Measurements from ENCODE around the gene UBE2Q2. TPM values are rescaled to one million over a fixed set of nuclear protein-coding genes. Genes with fewer than 3 reads are reported as not detected.

Gene UBE2Q2
- total RNA-seq, 1 experiment from 2014 or later, result 27.0 TPM

GRCh38 chr15:75902129-75902557, 58.9 kb downstream of the UBE2Q2 start:
- peak overlapping the region; percentile 100 for H3K27ac Mint-ChIP-seq
- peaks cover 45% of the 10 kb centered on the region for H3K4me1 Mint-ChIP-seq
- TF ChIP-seq ZNF121 (CRISPR knock-in tag; IDR thresholded peaks at IDR 0.05) (no peak), HMGA2 (CRISPR knock-in tag; IDR thresholded peaks at IDR 0.05) (no peak), CREM (CRISPR knock-in tag; IDR thresholded peaks at IDR 0.05) (no peak), TEAD1 (CRISPR knock-in tag; IDR thresholded peaks at IDR 0.05) (no peak), ETV6 (CRISPR knock-in tag; IDR thresholded peaks at IDR 0.05) (no peak), CBFB (CRISPR knock-in tag; IDR thresholded peaks at IDR 0.05; ENCODE audit: low read depth) (no peak), OVOL2 (CRISPR knock-in tag; IDR thresholded peaks at IDR 0.05; ENCODE audit: borderline replicate concordance) (no peak), GTF2I (CRISPR knock-in tag; conservative IDR thresholded peaks at IDR 0.05) (no peak), E2F1 (CRISPR knock-in tag; IDR thresholded peaks at IDR 0.05) (no peak)
- peak; percentile 26 for ATAC-seq
- peak; percentile 47 for DNase-seq (ENCODE audit: low spot score)
- POLR2A ChIA-PET, result interaction anchor here (0.7 to 1.3 kb wide), 3 partner anchors 23 to 79 kb away, joined by 4 read pairs; partner anchors contain the start of gene UBE2Q2
- H3K4me3 Mint-ChIP-seq, result peak overlapping the region; percentile 67
- no peaks in the 10 kb centered on the region for H3K9me3 Mint-ChIP-seq
- H3K27me3 Mint-ChIP-seq (ENCODE audit: low read depth), result no peaks in the 10 kb centered on the region
- CTCF ChIA-PET, result interaction anchor here (1.0 to 2.2 kb wide), 7 partner anchors 17 to 237 kb away, joined by 3 to 12 read pairs (median 5); no protein-coding TSS in a partner anchor
- H3K36me3 Mint-ChIP-seq, result peaks cover 26% of the 10 kb centered on the region

DNA sequence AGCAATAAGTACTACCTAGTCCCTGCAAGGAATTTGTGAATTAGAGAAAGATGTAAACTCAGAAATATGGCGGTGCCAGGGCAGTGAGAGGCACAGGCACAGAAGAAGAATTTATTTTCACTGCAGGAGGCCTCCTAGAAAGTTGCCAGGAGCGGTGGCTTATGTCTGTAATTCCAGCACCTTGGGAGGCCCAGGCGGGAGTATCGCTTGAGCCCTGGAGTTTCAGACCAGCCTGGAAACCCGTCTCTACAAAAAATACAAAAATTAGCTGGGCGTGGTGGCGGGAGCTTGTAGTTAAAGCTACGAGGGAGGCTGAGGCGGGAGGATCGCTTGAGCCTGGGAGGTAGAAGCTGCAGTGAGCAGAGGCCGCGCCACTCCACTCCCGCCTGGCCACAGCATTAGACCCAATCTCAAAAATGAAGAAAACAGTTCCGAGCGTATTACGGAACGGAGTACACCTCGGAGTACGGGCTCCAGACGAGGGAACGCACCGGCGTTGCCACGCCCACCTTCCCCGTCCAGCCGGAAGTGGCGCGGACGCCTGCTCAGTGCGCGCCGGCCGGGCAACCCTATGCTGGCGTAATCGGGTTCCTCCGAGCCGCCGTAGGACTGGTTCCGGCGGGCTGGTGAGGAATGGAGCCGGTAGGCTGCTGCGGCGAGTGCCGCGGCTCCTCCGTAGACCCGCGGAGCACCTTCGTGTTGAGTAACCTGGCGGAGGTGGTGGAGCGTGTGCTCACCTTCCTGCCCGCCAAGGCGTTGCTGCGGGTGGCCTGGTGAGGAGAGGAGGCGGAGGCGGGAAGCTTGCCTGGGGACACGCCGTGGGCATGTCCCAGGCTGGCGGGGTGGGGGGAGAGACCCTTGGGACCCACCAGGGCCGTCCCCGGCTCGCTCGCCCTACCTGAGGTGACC, 60.3 kb downstream of the UBE2Q2 start, which contains the start of gene FBXO22:
FBXO22 (plus strand) TSS at position 548 of the 909 bp plus-strand sequence; CDS start at position 634, 86 bp downstream.
- Mint-ChIP-seq H3K27me3 (ENCODE audit: low read depth) (no peaks in the 10 kb centered on the region), H3K4me1 (peaks cover 45% of the 10 kb centered on the region), H3K36me3 (peaks cover 25% of the 10 kb centered on the region), H3K27ac (peak within 1 kb of the TSS; percentile 100), H3K9me3 (no peaks in the 10 kb centered on the region), H3K4me3 (peak within 1 kb of the TSS; percentile 99)
- ChIA-PET CTCF (interaction anchor here (1.0 to 2.4 kb wide), 5 partner anchors 19 to 117 kb away, joined by 4 to 11 read pairs (median 8); no protein-coding TSS in a partner anchor), POLR2A (interaction anchor here (0.7 kb wide), 1 partner anchor 20 kb away, joined by 3 read pairs; no protein-coding TSS in a partner anchor)
- ATAC-seq (peak; percentile 90), DNase-seq (ENCODE audit: low spot score) (peak; percentile 96)
- TF ChIP-seq KAT7 (CRISPR knock-in tag; IDR thresholded peaks at IDR 0.05; ENCODE audit: borderline replicate concordance) (peak; percentile 87), CTCF (IDR thresholded peaks at IDR 0.05) (no peak), TCF7 (CRISPR knock-in tag; IDR thresholded peaks at IDR 0.05; ENCODE audit: low read depth) (peak; percentile 32; the same call in 1 of the 2 replicates), ZNF317 (CRISPR knock-in tag; IDR thresholded peaks at IDR 0.05; ENCODE audit: borderline replicate concordance, low read depth) (no peak), HMGXB4 (CRISPR knock-in tag; IDR thresholded peaks at IDR 0.05) (peak; percentile 79; the same call in 1 of the 2 replicates), SMAD3 (CRISPR knock-in tag; IDR thresholded peaks at IDR 0.05; ENCODE audit: borderline replicate concordance) (no peak), EMX1 (CRISPR knock-in tag; IDR thresholded peaks at IDR 0.05) (peak; percentile 88; the same call in 1 of the 2 replicates), MAX (CRISPR knock-in tag; IDR thresholded peaks at IDR 0.05) (no peak; the same call in none of the 2 replicates), E2F1 (CRISPR knock-in tag; IDR thresholded peaks at IDR 0.05) (no peak), ZNF121 (CRISPR knock-in tag; IDR thresholded peaks at IDR 0.05) (peak; percentile 81), TEAD1 (CRISPR knock-in tag; IDR thresholded peaks at IDR 0.05) (peak; percentile 60)
- TF ChIP-seq, protein P1, sequence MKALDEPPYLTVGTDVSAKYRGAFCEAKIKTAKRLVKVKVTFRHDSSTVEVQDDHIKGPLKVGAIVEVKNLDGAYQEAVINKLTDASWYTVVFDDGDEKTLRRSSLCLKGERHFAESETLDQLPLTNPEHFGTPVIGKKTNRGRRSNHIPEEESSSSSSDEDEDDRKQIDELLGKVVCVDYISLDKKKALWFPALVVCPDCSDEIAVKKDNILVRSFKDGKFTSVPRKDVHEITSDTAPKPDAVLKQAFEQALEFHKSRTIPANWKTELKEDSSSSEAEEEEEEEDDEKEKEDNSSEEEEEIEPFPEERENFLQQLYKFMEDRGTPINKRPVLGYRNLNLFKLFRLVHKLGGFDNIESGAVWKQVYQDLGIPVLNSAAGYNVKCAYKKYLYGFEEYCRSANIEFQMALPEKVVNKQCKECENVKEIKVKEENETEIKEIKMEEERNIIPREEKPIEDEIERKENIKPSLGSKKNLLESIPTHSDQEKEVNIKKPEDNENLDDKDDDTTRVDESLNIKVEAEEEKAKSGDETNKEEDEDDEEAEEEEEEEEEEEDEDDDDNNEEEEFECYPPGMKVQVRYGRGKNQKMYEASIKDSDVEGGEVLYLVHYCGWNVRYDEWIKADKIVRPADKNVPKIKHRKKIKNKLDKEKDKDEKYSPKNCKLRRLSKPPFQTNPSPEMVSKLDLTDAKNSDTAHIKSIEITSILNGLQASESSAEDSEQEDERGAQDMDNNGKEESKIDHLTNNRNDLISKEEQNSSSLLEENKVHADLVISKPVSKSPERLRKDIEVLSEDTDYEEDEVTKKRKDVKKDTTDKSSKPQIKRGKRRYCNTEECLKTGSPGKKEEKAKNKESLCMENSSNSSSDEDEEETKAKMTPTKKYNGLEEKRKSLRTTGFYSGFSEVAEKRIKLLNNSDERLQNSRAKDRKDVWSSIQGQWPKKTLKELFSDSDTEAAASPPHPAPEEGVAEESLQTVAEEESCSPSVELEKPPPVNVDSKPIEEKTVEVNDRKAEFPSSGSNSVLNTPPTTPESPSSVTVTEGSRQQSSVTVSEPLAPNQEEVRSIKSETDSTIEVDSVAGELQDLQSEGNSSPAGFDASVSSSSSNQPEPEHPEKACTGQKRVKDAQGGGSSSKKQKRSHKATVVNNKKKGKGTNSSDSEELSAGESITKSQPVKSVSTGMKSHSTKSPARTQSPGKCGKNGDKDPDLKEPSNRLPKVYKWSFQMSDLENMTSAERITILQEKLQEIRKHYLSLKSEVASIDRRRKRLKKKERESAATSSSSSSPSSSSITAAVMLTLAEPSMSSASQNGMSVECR (CRISPR knock-in tag; IDR thresholded peaks at IDR 0.05; ENCODE audit: borderline replicate concordance), result peak; percentile 82; the same call in 1 of the 2 replicates
- TF ChIP-seq, protein P2, sequence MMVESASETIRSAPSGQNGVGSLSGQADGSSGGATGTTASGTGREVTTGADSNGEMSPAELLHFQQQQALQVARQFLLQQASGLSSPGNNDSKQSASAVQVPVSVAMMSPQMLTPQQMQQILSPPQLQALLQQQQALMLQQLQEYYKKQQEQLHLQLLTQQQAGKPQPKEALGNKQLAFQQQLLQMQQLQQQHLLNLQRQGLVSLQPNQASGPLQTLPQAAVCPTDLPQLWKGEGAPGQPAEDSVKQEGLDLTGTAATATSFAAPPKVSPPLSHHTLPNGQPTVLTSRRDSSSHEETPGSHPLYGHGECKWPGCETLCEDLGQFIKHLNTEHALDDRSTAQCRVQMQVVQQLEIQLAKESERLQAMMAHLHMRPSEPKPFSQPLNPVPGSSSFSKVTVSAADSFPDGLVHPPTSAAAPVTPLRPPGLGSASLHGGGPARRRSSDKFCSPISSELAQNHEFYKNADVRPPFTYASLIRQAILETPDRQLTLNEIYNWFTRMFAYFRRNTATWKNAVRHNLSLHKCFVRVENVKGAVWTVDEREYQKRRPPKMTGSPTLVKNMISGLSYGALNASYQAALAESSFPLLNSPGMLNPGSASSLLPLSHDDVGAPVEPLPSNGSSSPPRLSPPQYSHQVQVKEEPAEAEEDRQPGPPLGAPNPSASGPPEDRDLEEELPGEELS (CRISPR knock-in tag; IDR thresholded peaks at IDR 0.05), result peak; percentile 91

Measured in WTC11 (cell line).